Stimulated activated naive CD4-positive, alpha-beta T cell (primary cell): Measurements from ENCODE around the gene CCL15.
"Not testable (repeated sequence)": the region's sequence is repeated elsewhere in the genome, so short reads cannot be mapped to it uniquely, and the experiment has no call there.

Experiments
- DNase-seq, 6 experiments: peaks; one replicate each; lab custom pipeline; 2025; lab: John Stamatoyannopoulos, UW

The CCL15 gene

GRCh38 chr17:36001110-36001771, at the start of gene CCL15:
TSS of gene CCL15 (minus strand) at chr17:36001553. CDS start at chr17:36001492, 61 bp downstream.
- no peak for DNase-seq

- DNase-seq: no peak
Measured at GRCh38 chr17:36049643-36050042, 48.3 kb upstream of the CCL15 start.

GRCh38 chr17:36048066-36048465, 46.7 kb upstream of the CCL15 start:
- DNase-seq: no peak

GRCh38 chr17:36036235-36036634, 34.9 kb upstream of the CCL15 start:
- DNase-seq: no peak

- no peak for DNase-seq
Measured at GRCh38 chr17:36034127-36034526, 32.8 kb upstream of the CCL15 start.

GRCh38 chr17:36030956-36031355, 29.6 kb upstream of the CCL15 start:
- DNase-seq: no peak

- DNase-seq: no peak
Measured at GRCh38 chr17:36027761-36028160, 26.4 kb upstream of the CCL15 start.

- DNase-seq: no peak
Measured at GRCh38 chr17:36024106-36024869, 22.9 kb upstream of the CCL15 start.

GRCh38 chr17:36019423-36019822, 18.1 kb upstream of the CCL15 start:
- no peak for DNase-seq

GRCh38 chr17:36017799-36018198, 16.4 kb upstream of the CCL15 start, which contains the start of gene CCL23:
TSS of gene CCL23 (minus strand) at chr17:36017972. CDS start at chr17:36017897, 75 bp downstream.
- DNase-seq: no peak

GRCh38 chr17:36016555-36016954, 15.2 kb upstream of the CCL15 start:
- no peak for DNase-seq

GRCh38 chr17:36015895-36016294, 14.5 kb upstream of the CCL15 start:
- not testable (repeated sequence) for DNase-seq

GRCh38 chr17:36014946-36015345, 13.6 kb upstream of the CCL15 start:
- no peak for DNase-seq

- DNase-seq: no peak
Measured at GRCh38 chr17:36011201-36011600, 9.8 kb upstream of the CCL15 start.

GRCh38 chr17:36008998-36009665, 7.8 kb upstream of the CCL15 start:
- DNase-seq: no peak

GRCh38 chr17:36004594-36005108, 3.3 kb upstream of the CCL15 start:
- DNase-seq: no peak

- DNase-seq: no peak
Measured at GRCh38 chr17:36002631-36003030, 1.3 kb upstream of the CCL15 start.

- DNase-seq: no peak
Measured at GRCh38 chr17:36001862-36002603, 680 bp upstream of the CCL15 start.

GRCh38 chr17:36000732-36001109, 632 bp downstream of the CCL15 start:
- no peak for DNase-seq

- no peak for DNase-seq
Measured at GRCh38 chr17:35998756-35999155, 2.6 kb downstream of the CCL15 start.

GRCh38 chr17:35998018-35998545, 3.3 kb downstream of the CCL15 start:
- no peak for DNase-seq

- not testable (repeated sequence) for DNase-seq
Measured at GRCh38 chr17:35995346-35995745, 6.0 kb downstream of the CCL15 start.
